Raji (cell line): ENCODE results near the gene TNNI2.

ENCODE experiments used
- POLR2A ChIP-seq: IDR thresholded peaks from 2 replicates; pipeline ENCODE4 v1.6.1; 2011; ENCODE audit warnings: low read depth, low read length, control low read depth; ENCODE audit not compliant: insufficient read depth

The TNNI2 gene

DNA sequence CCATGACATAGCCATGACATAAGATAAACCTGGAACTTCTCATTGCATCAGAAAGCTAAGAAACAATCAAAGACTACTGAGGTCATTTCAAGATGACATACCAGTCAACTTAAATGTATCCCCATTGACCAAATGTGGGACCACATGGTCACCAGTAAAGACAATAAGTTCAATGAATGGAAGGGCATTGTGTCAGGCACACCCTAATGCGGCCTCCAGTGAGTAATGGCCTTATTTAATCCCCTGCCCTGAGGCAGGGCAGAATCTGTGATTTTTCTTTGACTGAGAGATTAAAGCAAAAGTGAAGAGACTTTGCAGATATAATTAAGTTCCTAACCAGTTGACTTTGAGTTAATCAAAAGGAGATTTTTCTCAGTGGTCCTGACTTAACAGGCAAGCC, 21.3 kb upstream of the TNNI2 start:
- no peak for TF ChIP-seq POLR2A

DNA sequence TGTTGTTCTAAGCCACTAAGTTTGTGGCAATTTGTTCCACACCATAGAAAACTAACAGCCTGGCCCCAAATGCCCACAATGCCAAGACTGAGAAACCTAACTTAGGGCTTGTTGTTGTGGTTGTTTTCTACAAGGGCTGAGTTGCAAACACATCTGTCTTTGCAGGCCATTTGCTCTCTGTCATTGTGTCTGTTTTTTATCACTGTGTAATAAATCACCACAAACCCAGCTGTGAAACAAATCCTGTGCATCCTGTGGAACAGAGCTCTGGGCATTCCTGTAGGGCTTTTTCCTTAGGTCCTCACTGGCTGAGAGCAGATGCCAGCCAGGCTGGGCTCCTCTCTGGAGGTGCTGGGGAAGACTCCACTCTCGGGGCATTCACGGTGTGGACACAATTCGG, 19.7 kb upstream of the TNNI2 start:
- TF ChIP-seq POLR2A: no peak

DNA sequence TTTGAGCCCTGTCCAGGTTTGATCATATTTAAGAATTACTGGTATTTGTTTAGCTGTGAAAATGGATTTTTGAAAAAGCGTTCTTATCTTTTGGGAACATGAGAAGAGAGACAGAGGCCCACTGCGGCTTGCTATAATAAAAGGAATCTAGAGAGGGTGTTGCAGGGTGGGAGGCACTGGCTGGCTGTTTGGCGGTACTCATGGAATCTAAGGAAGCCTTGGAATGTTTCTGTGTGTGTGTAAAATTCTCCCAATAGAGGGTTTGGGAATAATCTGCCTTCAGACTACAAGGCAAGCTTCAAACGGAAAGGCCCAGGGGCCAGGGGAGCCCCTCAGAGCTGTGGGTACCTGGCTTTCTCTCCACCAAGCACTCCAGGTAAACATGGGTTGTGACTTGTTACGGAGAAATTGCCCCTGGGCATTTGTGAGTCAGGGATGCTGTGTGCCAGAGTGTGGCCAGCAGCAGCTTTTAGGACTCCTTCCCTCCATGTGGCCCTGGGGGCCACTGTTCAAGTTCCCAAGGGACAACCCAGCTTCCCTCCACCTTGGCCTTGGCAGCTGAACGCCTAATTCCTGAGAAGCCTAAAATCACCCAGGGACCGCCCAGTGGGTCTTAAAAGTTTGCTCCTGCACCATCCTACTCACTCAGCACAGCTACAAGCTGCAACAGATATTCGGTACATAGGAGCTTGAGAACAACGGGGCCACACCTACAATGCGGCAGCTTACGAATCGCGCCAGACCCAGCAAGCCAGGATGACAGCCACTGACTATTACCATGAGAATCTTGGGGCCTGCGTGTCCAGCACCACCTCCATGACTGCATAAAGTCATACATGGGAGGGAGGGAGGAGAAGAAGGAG, 18.1 kb upstream of the TNNI2 start:
- no peak for TF ChIP-seq POLR2A

DNA sequence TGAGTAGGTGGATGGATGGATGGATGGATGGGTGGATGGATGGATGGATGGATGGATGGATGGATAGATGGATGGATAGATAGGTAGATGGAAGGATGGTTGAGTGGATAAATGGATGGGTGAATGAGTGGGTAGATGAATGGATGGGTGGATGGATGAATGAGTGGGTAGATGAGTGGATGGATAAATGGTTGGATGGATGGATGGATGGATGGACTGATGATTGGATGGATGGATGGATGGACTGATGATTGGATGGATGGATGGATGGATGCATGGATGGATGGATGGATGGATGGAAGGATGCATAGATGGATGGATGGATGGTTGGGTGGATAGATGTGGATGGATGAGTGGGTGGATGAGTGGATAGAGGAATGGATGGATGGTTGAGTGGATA, 17.2 kb upstream of the TNNI2 start:
- no peak for TF ChIP-seq POLR2A

DNA sequence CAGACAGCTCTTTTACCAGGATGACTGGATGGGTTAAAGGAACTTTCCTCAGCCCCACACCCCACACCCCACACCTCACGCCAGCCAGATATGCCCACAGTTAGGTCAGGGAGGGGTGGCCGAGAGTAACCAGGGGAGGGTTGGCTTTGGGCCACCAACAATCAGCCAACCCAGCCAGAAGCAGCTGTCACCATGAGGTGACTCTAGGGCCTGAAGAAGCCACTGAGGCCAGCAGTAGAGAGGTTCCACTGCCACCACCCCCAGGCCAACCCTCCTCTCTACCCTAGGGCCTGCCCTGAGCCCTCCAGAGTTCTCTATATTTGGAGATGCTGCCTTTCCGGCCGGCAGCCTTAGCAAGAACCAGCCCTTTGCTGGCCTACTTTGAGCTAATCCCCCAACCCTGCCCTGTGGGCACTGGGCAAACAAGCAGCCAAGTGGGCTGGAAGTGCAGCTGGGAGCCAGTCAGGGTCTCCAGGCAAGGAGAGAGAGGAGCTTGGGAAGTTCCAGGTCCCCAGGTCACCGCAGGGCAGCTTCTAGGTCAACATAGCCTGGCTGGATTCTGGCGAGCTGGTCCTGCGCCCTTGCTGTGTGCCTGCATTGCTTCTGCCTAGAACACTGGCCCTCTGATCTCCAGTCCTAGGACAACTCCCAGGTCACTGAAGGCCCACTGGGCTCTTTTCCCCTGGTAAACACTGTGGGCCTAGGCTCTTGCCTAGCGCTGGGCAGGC, 16.0 kb upstream of the TNNI2 start:
- TF ChIP-seq POLR2A: no peak

DNA sequence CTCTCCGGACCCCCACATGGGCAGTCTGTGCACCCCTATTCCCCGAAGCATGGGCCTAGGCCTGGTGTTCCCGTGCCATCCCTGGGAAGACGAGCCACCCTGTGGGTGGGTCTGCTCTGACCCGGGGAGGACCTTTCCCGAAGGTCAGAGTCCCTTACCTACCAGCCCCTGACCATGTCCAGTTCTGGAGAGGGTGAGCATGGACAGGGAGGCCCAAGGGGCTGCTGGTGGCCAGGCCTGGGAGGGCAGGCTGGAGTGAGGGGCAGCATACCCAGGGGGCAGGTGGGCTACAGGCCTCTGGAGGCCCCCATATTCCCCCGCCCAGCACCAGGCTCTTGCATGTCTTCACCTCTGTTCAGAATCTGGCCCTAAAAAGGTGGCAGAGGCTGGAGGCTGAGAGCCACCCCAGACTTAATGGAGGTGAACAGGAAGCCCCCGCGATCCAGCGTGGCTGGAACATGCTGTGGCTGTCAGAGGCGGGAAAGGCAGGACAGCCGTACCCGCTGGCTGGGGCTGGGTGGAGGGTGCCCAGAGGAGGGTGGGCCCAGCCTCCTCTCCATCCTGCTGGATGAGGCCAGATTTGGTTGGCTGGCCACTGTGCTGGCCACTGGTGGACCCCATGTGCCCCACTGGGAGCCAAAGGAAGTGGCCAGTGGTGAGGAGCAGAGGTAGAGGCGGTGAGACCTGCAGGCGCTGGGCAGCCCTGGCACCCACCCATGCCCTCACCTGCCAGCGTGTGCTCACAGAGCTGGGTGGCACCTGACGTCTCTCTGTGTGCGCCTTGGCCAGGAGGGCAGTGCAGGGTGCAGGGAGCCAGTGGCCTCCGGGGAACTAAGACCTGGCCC, 15.2 kb upstream of the TNNI2 start:
- TF ChIP-seq POLR2A: no peak

DNA sequence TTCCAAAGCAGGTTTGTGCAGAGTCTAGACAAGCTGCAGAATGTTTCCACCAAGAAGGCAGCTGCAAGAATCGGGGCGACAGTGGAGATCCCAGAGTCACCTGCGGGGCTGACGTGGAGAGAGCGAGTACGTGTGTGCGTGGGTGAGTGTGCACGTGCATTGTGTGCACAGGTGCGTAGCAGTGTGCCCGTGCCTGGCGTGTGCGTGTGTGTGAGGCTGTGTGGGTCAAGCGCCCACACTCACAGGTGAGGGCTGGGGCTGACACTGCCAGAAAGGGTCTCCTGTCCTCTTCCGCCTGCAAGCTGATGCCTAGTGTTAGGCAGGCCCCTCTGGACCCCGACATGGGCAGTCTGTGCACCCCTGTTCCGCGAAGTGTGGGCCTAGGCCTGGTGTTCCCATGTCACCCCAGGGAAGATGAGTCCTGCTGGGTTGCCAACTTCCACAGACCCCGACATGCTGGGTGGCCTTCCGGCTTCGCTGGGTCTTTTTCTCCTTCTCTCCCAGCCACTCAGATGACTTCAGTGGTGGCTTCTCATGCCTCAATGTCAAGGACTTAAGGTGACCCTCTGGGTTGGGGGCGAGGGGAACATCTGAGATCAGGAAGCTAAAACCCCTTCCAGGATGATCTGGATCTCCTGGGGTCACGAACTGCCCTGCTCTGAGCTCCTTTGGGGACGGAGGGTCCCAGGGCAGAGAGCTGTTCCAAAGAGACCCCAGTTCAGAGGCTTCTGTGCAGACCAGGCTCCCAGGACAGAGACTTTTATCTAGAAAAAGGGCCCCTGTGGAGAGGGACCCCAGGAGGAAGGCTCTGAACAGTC, 14.4 kb upstream of the TNNI2 start:
- TF ChIP-seq POLR2A: no peak

DNA sequence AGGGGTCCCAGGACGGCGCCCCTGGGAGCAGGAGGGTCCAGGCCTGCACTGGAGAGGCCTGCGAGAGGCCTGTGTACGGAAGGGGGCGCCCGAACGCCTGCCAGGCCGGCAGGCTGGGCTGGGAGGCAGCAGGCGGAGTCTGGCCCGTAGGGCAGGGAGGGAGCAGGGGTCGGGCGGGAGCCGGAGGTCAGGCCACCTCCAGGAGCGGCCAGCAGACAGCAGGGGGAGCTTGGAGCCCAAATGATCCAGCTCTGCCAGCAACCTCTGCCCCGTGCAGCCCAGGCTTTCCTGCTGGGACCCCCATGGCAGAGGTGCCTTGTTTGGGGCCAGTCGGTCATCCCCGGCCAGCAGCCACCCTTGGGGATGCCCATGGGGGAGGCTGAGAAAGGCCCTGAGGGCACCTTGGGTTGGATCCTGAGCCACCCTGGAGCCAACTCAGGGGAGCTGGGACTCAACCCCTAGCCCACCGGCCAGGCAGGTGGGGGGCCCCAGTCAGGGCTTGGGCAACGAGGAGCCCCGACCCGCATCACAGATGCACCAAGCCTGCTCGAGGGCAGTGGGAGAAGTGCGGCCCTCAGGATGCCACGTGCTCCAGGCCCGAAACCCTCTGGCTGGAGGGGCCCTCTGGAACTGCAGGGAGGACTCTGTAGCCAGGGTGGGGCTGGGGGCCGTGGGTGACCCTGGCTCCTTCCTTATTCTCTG, 13.6 kb upstream of the TNNI2 start:
- no peak for TF ChIP-seq POLR2A

DNA sequence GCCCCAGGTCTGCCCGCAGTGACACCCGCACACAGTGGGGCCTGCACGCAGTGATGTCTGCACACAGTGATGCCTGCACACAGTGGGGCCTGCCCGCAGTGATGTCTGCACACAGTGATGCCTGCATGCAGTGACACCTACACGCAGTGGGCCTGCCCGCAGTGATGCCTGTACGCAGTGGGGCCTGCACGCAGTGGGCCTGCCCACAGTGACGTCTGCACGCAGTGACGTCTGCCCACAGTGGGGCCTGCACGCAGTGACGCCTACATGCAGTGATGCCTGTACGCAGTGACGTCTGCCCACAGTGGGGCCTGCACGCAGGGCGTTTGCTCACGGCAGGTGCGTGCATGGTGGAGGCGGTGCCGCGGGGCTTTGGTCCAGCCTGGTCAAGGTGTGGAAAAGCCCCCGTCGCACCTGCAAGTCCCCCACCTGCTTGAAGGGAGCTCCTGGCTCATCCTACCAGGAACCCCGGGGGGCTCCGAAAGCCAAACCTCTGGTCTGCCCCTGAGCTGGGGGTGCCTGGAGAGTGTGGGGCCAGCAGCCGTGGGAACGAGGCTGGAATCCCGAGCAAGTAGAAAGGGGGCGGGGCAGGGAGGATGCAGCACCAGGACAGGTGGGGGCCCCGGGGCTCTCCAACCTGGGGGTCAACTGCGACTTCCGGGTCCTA, 12.9 kb upstream of the TNNI2 start:
- TF ChIP-seq POLR2A: no peak

DNA sequence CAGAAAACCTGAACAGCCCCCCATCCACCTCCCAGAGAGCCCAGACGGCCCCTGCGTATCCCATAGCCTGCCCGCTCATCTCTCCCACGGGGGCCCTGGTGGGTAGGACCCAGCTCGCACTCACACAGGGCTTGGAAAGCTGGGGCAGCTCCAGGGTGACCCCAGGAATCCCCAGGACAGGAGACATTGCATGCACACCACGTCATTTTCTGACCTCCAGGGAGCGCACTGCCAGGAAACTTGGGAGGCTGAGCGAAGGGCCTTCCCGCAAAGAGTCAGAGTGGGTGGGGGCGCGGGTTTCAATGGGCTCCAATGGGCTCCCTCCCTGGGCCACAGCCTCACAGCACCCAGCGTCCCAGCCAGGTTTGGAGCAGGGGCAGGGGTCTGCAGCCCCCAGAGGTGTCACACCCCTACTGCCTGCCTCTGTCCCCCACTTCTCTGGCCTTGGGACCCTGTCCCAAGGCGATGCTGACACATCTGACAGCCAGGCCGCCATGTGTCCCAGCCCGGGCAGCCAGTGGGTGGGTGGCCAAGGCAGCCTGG, 12.2 kb upstream of the TNNI2 start:
- TF ChIP-seq POLR2A: no peak

DNA sequence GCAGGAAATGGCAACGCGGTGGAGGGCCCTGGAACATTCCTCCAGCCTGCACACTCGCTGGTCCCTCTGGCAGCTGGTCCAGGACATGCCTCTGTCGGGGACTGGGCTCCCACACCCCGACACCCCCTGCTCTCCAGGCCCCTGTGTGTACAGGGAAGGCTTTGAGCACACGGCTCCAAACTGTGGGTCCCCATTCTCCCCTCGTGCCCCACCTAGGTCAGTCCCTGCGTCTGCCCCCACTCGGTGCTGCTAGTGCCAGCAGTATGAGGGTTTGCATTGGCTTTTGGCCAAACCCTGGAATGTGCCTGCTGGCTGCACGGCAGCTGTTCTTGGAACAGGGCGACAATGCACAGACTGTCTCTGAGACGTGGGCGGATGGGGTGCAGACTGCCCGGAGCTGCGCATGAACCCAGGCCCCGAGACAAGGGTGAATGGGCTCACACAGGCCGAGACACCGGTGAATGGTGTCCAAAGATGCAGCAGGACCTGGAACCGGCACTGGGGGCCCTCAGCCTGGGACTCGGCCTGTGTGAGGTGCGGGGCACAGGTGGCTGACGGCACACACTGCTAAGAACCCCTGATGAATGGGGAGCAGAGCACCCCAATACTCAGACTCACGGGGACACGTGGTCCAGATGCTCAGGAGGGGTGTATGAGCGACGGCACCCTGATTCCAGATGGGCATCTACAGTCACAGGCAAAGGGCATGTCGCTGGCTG, 11.5 kb upstream of the TNNI2 start:
- TF ChIP-seq POLR2A: no peak

DNA sequence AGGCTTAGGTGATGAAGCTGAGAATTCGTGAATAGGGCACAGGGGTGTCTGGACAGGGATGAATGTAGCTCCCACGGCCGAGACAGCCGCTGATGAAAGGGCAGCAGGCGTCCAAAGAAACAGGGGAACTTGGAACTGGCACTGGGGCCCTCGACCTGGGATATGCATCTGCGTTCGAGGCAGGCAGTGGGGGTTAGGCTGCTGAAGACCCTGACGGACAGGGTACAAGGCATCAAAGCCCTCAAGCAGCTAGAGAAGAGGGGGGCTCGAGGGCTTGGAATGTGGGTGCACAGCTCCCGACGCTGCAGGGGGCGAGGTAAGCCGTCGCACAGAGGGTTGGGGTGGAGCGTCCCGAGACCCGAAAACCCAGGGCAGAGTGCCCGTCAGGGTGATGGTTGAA, 10.8 kb upstream of the TNNI2 start:
- no peak for TF ChIP-seq POLR2A

DNA sequence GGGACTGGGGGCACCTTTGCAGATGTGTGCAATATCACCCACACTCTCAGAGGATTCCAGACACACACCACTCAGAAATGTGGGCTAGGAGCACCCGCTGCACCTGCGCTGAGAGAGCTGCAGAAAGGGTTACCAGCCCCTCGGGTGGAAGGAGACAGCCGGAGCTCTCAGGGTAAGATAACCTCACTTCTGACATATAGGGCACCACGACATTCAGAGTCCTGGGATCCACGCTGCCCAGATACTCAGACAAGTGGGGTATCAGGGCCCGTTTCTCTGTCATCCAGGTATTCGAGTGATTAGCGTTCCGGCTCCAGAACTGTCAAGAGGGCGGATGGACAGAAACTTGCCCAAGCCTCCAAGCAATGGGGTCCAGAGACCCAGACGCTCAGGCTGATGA, 10.2 kb upstream of the TNNI2 start:
- no peak for TF ChIP-seq POLR2A
